Ecto neural progenitor cell (in vitro differentiated cells): Measurements from ENCODE around the gene GPR160.

Source experiments
- DNase-seq: peaks from one replicate; pipeline ENCODE4 v3.0.0-alpha.2; 2018; ENCODE audit warnings: low spot score

Gene GPR160

DNA sequence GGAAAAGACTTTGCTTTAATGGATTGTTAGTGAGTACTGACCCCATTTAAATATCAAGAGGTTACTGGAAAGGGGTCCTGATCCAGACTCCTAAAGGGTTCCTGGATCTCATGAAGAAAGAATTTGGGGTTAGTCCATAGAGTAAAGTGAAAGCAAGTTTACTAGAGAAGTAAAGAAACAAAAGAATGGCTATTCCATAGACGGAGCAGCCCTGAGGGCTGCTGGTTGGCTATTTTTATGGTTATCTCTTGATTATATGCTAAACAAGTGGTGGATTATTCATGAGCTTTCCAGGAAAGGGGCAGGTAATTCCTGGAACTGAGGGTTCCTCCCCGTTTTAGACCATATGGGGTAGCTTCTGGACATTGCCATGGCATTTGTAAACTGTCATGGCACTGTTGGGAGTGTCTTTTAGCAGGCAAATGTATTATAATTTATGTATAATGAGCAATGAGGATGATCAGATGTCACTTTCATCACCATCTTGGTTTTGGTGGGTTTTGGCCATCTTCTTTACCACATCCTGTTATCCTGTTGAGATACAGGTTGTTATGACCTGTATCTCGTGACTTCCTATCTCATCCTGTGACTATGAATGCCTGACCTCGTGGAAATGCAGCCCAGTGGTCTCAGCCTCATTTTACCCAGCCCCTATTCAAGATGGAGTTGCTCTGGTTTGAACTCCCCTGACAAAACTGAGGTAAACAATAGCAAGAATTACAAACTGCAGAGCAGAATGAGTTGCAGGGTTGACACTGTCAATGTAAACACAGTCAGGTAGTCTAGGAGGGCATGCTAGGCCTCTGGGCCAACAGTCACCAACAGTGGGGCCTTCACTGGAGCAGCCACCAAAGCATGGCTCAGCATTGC, 10.3 kb upstream of the GPR160 start:
- no peak for DNase-seq

- no peak for DNase-seq
Measured at GRCh38 chr3:170033489-170033888, 4.3 kb upstream of the GPR160 start.

DNA sequence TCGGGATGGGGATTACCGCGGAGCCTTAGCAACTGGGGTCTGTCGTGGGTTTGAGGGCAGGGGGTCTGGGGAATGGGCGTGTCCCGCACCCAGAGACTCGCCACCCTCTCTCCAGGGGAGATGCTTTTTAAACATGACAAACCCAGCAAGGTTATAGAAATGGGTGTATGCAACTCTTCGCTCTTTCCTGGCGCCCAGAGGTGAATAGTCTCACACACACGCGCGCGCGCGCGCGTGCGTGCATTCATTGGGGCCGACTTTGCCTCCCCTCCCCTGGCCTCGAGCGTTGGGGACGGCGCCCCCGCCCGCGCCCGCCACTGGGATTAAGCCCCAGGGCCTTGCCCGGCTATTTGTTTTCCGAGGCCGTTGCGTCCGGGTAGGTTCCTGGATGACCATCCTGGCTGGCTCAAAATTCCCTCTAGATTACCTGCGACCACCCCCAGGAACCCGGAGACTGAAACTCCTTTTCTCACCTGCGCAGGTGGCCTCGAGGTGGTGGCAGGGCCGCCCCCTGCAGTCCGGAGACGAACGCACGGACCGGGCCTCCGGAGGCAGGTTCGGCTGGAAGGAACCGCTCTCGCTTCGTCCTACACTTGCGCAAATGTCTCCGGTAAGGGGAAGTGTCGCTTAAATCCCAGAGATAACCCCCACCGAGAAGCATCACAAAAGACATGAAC, 777 bp downstream of the GPR160 start:
- DNase-seq: peak; percentile 71

DNA sequence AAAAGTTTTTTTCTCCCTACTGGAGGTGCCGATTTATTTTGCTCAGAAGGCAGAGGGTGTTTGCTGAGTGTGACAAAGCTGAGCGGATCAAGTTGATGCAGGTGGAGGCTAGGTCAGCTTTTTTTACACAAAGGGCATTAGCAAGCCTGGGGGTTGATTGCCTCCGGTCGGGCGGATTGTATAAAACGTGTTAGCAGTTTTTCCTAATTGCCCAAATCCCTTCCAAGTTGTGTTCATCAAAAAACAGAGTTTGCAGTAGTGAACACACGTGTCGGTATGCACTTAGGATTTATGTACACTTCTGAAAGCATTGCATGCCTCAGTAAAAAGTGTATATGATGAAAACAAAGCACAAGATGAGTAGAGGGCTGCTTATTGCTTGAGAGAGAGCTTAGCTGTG, 2.6 kb downstream of the GPR160 start:
- DNase-seq: no peak

DNA sequence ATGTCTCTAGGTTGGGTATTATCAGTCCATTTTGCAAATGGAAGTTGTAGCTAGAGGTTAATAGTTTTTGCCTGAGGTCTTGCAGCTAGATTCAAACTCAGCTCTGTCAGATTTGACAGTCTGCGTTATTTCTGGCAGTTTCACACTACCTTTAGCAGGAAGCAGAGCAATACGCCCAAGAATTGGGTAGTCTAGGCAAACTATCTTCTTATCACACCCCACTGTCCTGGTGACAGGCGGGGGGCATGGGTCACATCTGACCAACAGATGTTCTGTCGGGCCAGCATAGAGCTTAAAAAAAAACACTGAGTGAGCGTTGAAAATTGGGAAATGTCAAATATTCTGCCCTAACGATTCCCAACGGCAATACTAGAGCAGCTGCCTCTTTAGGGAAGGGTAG, 5.7 kb downstream of the GPR160 start:
- DNase-seq: no peak

DNA sequence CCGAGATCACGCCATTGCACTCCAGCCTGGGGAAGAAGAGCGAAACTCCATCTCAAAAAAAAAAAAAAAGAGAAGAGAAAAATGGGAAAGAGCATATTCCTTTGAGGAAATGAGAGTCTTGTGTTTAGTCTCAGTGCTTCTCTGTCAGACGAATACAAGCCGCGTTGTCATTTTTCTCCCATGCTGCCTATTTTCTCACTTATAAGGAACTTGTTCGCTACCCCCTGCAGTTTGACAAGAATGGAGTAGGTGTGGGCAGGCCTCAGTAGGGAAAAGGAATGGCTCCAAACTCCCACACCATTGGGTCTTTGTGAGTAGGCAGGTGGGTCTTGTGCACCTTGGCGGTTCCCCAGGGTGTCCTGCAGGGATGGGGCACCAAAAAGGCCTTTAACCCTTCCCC, 6.5 kb downstream of the GPR160 start:
- DNase-seq: no peak

DNA sequence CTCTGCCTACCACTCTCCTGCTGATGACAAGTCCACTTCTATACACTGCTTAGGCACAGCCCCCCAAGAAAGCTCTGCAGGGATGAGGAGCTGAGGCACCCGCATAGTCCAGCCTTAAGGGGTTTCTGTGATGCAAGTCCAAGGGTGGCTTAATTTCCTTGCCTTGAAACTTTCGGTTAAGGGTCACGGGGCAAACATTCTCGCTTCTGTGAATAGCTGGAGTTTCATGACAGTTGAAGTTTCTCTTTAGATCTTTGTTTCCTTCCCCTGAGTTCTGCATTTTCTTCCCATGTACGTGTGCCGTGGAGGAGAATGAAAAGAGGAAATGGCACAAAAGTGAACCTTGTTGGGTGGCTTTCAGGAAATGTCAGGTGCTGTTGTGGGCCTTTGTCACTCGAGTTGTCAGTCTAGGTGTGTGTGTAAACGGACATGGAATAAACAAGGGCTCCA, 7.0 kb downstream of the GPR160 start:
- DNase-seq: no peak

DNA sequence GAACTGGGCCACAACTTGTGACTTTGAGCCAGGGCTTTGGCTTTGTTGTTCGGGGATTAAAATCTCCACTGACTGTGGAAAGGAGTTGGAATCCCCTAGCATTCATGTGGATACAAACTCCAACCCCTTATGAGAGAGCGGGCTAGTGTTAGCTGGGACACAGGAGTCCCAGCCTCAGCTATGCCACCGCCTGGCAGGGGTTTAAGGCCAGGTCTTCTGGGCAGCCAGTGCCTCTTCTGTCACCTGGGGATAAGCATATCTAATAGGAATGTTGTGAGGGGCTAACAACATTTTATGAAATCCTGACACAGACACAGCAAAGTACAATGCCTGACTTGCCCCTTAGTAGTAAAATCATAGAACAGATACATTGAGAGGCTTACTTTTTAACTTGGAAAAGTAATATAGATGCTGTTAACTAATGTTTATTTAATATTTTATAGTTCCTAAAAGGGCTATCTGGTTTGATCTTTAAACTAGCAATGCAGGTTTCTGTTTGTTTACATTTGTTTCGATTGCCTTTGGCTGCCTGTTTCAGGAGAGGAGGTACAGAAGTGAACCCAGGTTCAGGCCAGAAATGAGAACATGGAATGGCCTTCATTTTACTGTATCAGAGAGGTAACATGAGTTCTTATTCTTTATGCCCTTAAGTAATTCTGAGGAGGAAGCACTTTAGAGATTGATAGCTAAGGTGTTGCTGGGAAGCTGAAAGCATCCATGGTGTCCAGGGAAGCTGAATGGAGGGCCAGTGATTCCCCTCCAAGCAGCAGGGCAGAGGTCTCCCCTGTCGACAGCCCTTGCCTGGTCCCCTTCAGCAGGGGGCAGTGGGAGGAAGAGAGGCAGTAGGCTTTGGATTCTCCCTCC, 8.7 kb downstream of the GPR160 start:
- no peak for DNase-seq

DNA sequence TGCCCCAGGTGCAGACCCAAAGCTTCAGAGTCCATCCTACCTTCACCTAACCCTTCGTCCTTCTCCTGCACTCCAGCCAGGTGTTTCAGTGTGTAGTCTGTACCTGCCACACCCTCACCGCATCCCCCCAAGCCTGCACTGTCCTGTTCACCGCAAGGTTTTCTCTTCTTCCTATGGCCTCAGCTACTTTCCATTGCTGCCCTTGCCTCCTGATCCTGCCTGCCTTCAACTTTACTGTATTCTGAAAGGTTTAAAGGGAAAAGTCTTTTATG, 9.3 kb downstream of the GPR160 start:
- DNase-seq: no peak

- DNase-seq: no peak
Measured at GRCh38 chr3:170049146-170050000, 11.6 kb downstream of the GPR160 start.

DNA sequence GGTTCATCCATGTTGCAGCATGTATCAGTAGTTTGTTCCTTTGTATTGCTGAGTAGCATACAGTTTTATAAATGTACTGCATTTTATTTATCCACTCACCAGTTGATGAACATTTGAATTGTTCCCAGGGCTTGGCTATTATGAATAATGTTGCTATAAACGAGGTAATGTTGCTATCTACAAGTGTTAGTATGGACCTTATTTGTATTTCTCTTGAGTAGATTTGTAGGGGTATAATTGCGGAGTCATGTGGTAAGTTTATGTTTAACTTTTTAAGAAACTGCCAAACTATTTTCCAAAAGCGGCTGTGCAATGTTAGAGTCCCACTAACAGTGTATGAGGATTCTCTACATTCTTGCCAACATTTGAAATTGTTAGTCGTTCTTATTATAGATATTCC, 13.0 kb downstream of the GPR160 start:
- DNase-seq: no peak

- no peak for DNase-seq
Measured at GRCh38 chr3:170052398-170052797, 14.6 kb downstream of the GPR160 start.

DNA sequence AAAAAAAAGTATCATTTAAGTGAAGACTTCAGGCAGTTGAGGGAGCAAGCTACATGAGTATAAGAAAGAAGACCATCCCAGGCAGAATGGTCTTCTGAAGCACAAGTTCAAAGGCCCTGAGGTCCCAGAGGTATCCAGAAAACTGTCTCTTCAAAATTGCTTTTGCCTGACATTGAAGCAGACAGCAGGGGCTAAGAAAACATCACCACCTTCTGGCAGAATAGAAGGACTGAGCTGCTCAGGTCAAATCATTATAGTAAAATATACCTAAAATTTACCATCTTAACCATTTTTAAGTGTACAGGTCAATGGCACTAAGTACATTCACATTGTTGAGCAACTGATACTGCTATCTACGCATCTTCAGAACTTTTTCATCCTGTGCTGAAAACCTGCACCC, 16.4 kb downstream of the GPR160 start:
- no peak for DNase-seq

GRCh38 chr3:170055209-170055608, 17.4 kb downstream of the GPR160 start:
- no peak for DNase-seq

DNA sequence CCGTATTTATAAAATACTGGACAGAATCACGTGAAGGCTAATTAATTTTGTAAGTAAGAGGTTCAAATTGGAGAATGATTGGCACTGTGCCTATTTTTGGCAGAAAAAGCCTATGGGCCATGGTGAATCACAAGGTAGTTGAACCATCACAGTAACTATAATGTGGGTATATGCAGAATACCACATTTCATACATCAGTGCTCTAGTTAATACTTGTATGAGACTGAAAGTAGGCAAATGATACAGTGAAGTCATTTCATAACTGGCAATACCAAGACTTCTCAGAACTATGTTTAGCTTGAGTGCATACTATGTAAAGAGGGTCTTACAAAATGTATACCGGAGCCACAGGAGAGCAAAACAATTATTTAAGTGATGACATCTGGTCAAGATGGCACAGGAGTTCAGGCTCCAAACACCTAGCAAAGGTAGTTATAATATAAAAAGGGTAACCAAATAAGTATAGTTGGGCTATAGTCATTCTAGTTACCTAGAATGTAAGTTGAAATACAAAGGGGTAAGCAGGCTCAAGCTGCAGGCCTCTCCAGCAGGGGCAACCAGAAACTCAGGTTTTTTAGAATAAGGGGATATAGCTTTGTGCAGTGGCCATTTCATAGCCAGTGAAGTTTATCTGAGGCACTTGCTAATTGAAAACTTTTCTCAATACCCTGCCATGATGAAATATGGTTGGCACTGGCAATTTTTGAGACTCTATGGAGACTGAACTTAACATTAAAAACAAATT, 19.1 kb downstream of the GPR160 start:
- DNase-seq: no peak

GRCh38 chr3:170057550-170057949, 19.8 kb downstream of the GPR160 start:
- DNase-seq: no peak

GRCh38 chr3:170058127-170058526, 20.3 kb downstream of the GPR160 start:
- DNase-seq: no peak

- DNase-seq: no peak
Measured at GRCh38 chr3:170059447-170059846, 21.7 kb downstream of the GPR160 start.

GRCh38 chr3:170062068-170062467, 24.3 kb downstream of the GPR160 start:
- DNase-seq: no peak

DNA sequence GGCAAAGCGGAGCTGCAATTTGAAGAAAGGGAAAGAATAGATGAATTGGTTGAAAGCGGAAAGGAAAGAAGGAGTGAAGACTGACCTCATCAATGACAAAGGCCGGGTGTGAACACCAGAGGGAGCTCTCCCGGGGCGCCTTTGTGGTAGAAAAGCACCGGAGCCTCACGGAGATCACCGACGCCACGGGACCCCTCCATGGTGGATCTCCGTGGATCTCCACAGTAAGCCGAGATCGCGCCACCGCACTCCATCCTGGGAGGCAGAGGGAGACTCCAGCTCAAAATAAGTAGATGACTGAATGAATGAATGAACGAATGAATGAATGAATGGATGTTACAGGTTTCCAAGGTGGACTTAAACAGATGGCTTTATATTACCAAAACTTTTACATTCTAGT, 25.0 kb downstream of the GPR160 start:
- no peak for DNase-seq

DNA sequence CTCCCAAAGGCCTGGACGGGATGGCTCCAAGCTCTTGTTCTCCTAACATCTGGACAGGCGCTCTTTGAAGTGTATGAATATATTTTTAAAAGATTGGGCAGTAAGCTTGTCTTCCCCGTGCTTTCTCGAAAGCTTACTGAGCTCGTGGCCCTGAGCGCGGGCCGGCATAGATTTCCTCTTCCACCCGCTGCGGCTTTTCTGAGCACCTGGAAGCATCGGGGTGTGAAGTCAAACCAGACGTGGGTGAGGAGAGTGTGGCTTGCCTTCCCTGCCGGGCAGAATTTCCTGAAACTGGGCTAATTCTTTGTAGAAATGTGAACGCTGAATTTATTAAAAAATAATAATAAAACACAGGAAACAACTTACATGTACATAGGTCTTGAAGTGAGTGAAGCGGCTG, 25.9 kb downstream of the GPR160 start:
- DNase-seq: no peak
